Measurements from ENCODE around the gene CFAP300.
A peak's percentile ranks its signal among the peaks of the same experiment; 100 is the strongest.

The CFAP300 gene

GRCh38 chr11:102099755-102100154 is 52.5 kb downstream of the CFAP300 start:
- H3K4me3 ChIP-seq (replicated peaks; ENCODE audit: low read depth, low read length): no peak overlapping the region

GRCh38 chr11:102108734-102109440 is 61.6 kb downstream of the CFAP300 start:
- TF ChIP-seq CTCF (IDR thresholded peaks at IDR 0.05; ENCODE audit: low read length, missing control alignments): no peak
- peak overlapping the region; percentile 91 for H3K4me3 ChIP-seq (replicated peaks; ENCODE audit: low read depth, low read length)
- no peak for DNase-seq (ENCODE audit: low read depth)

More at GRCh38 chr11:102099755-102100154, 52.5 kb downstream of the CFAP300 start:
- DNase-seq (ENCODE audit: low read depth): no peak
- TF ChIP-seq CTCF (IDR thresholded peaks at IDR 0.05; ENCODE audit: low read length, missing control alignments): no peak

- peak within 1 kb of the TSS; percentile 91 for H3K4me3 ChIP-seq (replicated peaks; ENCODE audit: low read depth, low read length)
- no peak for TF ChIP-seq CTCF (IDR thresholded peaks at IDR 0.05; ENCODE audit: low read length, missing control alignments)
- peak; percentile 94 for DNase-seq (ENCODE audit: low read depth)
Measured at GRCh38 chr11:102109896-102110760, 62.9 kb downstream of the CFAP300 start, which contains the start of gene YAP1. TSS of gene YAP1 (plus strand) at chr11:102110447. CDS start at chr11:102110849, 402 bp downstream.

GRCh38 chr11:102110761-102111010 is 63.4 kb downstream of the CFAP300 start:
- no peak for DNase-seq (ENCODE audit: low read depth)
- TF ChIP-seq CTCF (IDR thresholded peaks at IDR 0.05; ENCODE audit: low read length, missing control alignments): no peak
- peak overlapping the region; percentile 91 for H3K4me3 ChIP-seq (replicated peaks; ENCODE audit: low read depth, low read length)

GRCh38 chr11:102111011-102111786 is 64.0 kb downstream of the CFAP300 start:
- peak; percentile 3 for TF ChIP-seq CTCF (IDR thresholded peaks at IDR 0.05; ENCODE audit: low read length, missing control alignments)
- peak overlapping the region; percentile 91 for H3K4me3 ChIP-seq (replicated peaks; ENCODE audit: low read depth, low read length)
- DNase-seq (ENCODE audit: low read depth): peak; percentile 92

- H3K4me3 ChIP-seq (replicated peaks; ENCODE audit: low read depth, low read length): peak overlapping the region; percentile 91
- no peak for TF ChIP-seq CTCF (IDR thresholded peaks at IDR 0.05; ENCODE audit: low read length, missing control alignments)
- peak; percentile 88 for DNase-seq (ENCODE audit: low read depth)
Measured at GRCh38 chr11:102111787-102112508, 64.7 kb downstream of the CFAP300 start.

Data from fibroblast of pulmonary artery (primary cell).